Nephron progenitor cell (in vitro differentiated cells): ENCODE measurements around the gene NFATC1.

Source experiments
- DNase-seq: peaks from one replicate; pipeline ENCODE4 v3.0.0; 2021
- H3K27ac Mint-ChIP-seq: 2 replicates; pipeline ENCODE4 v1.8.0; 2021; ENCODE audit warnings: mild to moderate bottlenecking, moderate library complexity, mixed read lengths
- H3K27me3 Mint-ChIP-seq: 2 replicates; pipeline ENCODE4 v1.8.0; 2021; ENCODE audit warnings: mild to moderate bottlenecking, low read depth, mixed read lengths; ENCODE audit not compliant: poor library complexity
- H3K36me3 Mint-ChIP-seq: 2 replicates; pipeline ENCODE4 v1.8.0; 2021; ENCODE audit warnings: low read depth, mixed read lengths
- H3K4me1 Mint-ChIP-seq: 2 replicates; pipeline ENCODE4 v1.8.0; 2021; ENCODE audit warnings: mixed read lengths
- H3K4me3 Mint-ChIP-seq: 2 replicates; pipeline ENCODE4 v1.8.0; 2021; ENCODE audit warnings: mild to moderate bottlenecking, moderate library complexity, mixed read lengths
- H3K9me3 Mint-ChIP-seq: 2 replicates; pipeline ENCODE4 v1.8.0; 2021; ENCODE audit warnings: mild to moderate bottlenecking, moderate library complexity, mixed read lengths
- CTCF ChIP-seq: fragments of 200-600 bp; sonication (generic); IDR thresholded peaks from 2 replicates; pipeline ENCODE4 v1.5.0; 2021; ENCODE audit warnings: antibody characterized with exemption

NFATC1 gene

DNA sequence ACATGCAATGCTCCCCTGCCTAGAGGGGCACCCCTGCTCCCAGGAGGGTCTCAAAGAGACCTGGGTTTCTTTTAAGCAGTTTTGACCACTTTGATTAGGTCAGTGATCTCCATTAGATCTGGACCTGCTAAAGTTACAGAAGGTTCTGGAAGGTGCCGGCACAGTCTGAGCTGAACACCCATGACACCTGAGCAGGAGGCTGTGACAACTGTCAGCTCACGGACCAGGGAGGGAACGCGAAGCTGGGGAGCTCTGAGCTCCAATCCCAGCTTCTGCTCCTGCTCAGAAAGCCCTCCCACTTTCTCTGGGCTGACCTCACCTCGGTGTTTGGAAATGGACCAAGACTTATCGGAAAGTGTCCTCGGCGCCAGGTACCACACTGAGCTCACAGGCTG, 113.8 kb downstream of the NFATC1 start:
- Mint-ChIP-seq H3K36me3 (peaks cover 6% of the 10 kb centered on the region), H3K4me1 (peaks cover 40% of the 10 kb centered on the region), H3K27me3 (peaks cover 39% of the 10 kb centered on the region), H3K27ac (no peak overlapping the region), H3K4me3 (no peak overlapping the region), H3K9me3 (peaks cover under 1% of the 10 kb centered on the region)
- TF ChIP-seq CTCF = no peak
- no peak for DNase-seq

DNA sequence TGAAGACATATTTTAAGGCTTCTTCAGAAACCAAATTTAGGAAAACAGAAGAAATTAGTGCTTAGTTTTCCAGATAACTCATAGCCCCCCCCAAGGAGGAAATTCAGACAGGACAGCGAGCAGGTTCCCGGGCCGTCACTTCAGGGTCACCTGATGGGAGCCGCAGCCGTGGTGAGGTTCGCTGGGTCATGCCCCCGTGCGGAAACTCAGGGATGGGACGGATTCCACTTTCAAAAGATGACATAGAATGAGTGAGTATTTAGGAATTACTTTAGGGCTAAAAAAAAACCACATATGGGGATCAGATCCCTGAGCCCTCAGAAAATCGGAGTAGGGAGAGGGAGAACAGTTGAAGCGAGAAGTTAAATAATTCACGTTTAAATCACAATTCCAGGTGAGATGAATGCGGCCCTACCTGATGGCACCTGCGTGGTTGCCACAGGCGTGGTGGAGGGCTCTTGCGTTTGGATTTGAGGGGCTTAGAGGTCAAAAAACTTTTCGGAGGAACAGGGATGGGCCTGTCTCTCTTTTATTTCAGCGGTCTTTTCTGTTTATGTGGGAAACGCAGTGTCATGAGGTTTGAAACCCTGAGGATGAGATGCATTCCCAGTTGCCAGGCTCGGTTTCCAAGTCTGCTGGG, 114.4 kb downstream of the NFATC1 start:
- Mint-ChIP-seq H3K9me3 (no peaks in the 10 kb centered on the region), H3K27ac (peak overlapping the region; percentile 82), H3K4me1 (peaks cover 39% of the 10 kb centered on the region), H3K27me3 (peaks cover 39% of the 10 kb centered on the region), H3K4me3 (no peak overlapping the region), H3K36me3 (peaks cover 5% of the 10 kb centered on the region)
- TF ChIP-seq CTCF = no peak
- no peak for DNase-seq

GRCh38 chr18:79510731-79511241, 115.1 kb downstream of the NFATC1 start:
- Mint-ChIP-seq H3K36me3 (peaks cover 5% of the 10 kb centered on the region), H3K27me3 (peaks cover 39% of the 10 kb centered on the region), H3K4me1 (peaks cover 39% of the 10 kb centered on the region), H3K4me3 (no peak overlapping the region), H3K27ac (no peak overlapping the region), H3K9me3 (no peaks in the 10 kb centered on the region)
- no peak for TF ChIP-seq CTCF
- DNase-seq = no peak

GRCh38 chr18:79511271-79511670, 115.5 kb downstream of the NFATC1 start:
- Mint-ChIP-seq H3K4me3 (no peak overlapping the region), H3K27ac (no peak overlapping the region), H3K36me3 (peaks cover 5% of the 10 kb centered on the region), H3K27me3 (peaks cover 36% of the 10 kb centered on the region), H3K9me3 (no peaks in the 10 kb centered on the region), H3K4me1 (peaks cover 37% of the 10 kb centered on the region)
- TF ChIP-seq CTCF = no peak
- DNase-seq = no peak

- no peak for DNase-seq
- no peak for TF ChIP-seq CTCF
- Mint-ChIP-seq H3K36me3 (peaks cover 5% of the 10 kb centered on the region), H3K27me3 (peaks cover 34% of the 10 kb centered on the region), H3K27ac (no peak overlapping the region), H3K4me3 (no peak overlapping the region), H3K9me3 (no peaks in the 10 kb centered on the region), H3K4me1 (peaks cover 32% of the 10 kb centered on the region)
Observed at GRCh38 chr18:79511671-79512301, 116.1 kb downstream of the NFATC1 start.
